ENCODE results near the gene DIAPH3.

DNA sequence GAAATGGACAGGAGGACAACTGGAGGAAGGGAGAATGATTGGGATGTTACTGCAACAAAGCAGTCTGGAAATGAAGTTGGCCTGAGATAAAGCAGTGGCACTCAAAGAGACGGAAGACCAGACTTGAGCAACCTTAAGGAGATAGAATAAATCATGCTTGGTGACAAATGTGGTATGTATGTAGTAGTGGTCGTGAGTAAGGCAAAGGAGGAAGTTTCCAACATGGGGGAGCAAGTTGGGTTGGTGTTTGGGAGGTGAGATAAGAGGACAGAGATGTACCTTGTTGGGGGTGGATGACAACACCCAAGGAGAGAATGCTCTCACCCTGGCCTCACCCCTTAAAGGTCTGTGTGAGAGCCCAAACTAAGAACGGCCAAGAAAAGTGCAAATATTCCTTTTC is 420.5 kb downstream of the DIAPH3 start:
- TF ChIP-seq EZH2phosphoT487 (IDR thresholded peaks at IDR 0.05; ENCODE audit: borderline replicate concordance): no peak
- TF ChIP-seq, protein P1, sequence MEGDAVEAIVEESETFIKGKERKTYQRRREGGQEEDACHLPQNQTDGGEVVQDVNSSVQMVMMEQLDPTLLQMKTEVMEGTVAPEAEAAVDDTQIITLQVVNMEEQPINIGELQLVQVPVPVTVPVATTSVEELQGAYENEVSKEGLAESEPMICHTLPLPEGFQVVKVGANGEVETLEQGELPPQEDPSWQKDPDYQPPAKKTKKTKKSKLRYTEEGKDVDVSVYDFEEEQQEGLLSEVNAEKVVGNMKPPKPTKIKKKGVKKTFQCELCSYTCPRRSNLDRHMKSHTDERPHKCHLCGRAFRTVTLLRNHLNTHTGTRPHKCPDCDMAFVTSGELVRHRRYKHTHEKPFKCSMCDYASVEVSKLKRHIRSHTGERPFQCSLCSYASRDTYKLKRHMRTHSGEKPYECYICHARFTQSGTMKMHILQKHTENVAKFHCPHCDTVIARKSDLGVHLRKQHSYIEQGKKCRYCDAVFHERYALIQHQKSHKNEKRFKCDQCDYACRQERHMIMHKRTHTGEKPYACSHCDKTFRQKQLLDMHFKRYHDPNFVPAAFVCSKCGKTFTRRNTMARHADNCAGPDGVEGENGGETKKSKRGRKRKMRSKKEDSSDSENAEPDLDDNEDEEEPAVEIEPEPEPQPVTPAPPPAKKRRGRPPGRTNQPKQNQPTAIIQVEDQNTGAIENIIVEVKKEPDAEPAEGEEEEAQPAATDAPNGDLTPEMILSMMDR (conservative IDR thresholded peaks at IDR 0.05; ENCODE audit: low read length): no peak
